Tibial nerve (tissue), 4 donors: ENCODE data around the gene PRKAR1A. TPM values are rescaled to one million over a fixed set of nuclear protein-coding genes. Genes with fewer than 3 reads are reported as not detected.
A peak's percentile ranks its signal among the peaks of the same experiment; 100 is the strongest.
"Not testable (repeated sequence)": the region's sequence is repeated elsewhere in the genome, so short reads cannot be mapped to it uniquely, and the experiment has no call there.

Experiments
- DNase-seq, 2 donors: peaks; one replicate each; pipeline ENCODE4 v3.0.0-alpha.2; 2019; ENCODE audit warnings: low spot score in 2 of 2
- H3K27ac ChIP-seq, 4 donors: fragments of 200-600 bp; sonication (generic) in 3 of 4; one replicate each; pipeline ENCODE4 v1.5.1; 2017 to 2019; ENCODE audit warnings: mild to moderate bottlenecking in 1 of 4
- H3K27me3 ChIP-seq, 2 donors: fragments of 200-600 bp; sonication (generic) in 1 of 2; one replicate each; pipeline versions ENCODE4 v1.5.1 to v1.6.0; 2017 to 2019
- H3K36me3 ChIP-seq, 3 donors: fragments of 200-600 bp; sonication (generic); one replicate each; pipeline ENCODE4 v1.5.1; 2018 to 2019
- H3K4me1 ChIP-seq, 4 donors: fragments of 200-600 bp; sonication (generic) in 3 of 4; one replicate each; pipeline ENCODE4 v1.5.1; 2017 to 2019
- H3K4me3 ChIP-seq, 4 donors: fragments of 200-600 bp; sonication (generic) in 3 of 4; one replicate each; pipeline ENCODE4 v1.5.1; 2017 to 2019; ENCODE audit warnings: mild to moderate bottlenecking in 1 of 4, moderate library complexity in 1 of 4
- H3K9me3 ChIP-seq, 4 donors: fragments of 200-600 bp; sonication (generic) in 3 of 4; one replicate each; pipeline ENCODE4 v1.5.1; 2017 to 2019
- EP300 ChIP-seq, 2 donors: sonication (generic); formaldehyde crosslinking; IDR thresholded peaks; one replicate each; pipeline ENCODE4 v1.6.1; 2017; ENCODE audit warnings: antibody characterized with exemption in 2 of 2, mild to moderate bottlenecking in 1 of 2
- POLR2A ChIP-seq, 2 donors: fragments of 450-650 bp; IDR thresholded peaks; one replicate each; pipeline ENCODE4 v1.6.1; 2017; ENCODE audit warnings: antibody characterized with exemption in 2 of 2, mild to moderate bottlenecking in 2 of 2, moderate library complexity in 2 of 2
- WGBS, 2 donors: methylation state at CpG; one replicate each; pipeline ENCODE4 v1.1.5; 2018; 5-methylcytosine and 5-hydroxymethylcytosine counted together
- total RNA-seq, 4 donors: library from RNA; depleted of rRNA; stranded (reverse); fragments of >200 nt; gene quantifications; one replicate each; pipeline ENCODE4 v1.1.0, GENCODE V29; 2016
- TF ChIP-seq, protein P1 (sequence below), 5 experiments: fragments of 200-600 bp in 3 of 5; fragments of 450-650 bp in 2 of 5; sonication (generic) in 3 of 5; IDR thresholded peaks; one replicate each; pipeline ENCODE4 v1.5.1; 2016 to 2019; ENCODE audit warnings: antibody characterized with exemption in 5 of 5, mild to moderate bottlenecking in 3 of 5, moderate library complexity in 2 of 5

PRKAR1A gene
- total RNA-seq, 4 donors from 2014 or later = 327 to 494 (median 406) TPM

DNA sequence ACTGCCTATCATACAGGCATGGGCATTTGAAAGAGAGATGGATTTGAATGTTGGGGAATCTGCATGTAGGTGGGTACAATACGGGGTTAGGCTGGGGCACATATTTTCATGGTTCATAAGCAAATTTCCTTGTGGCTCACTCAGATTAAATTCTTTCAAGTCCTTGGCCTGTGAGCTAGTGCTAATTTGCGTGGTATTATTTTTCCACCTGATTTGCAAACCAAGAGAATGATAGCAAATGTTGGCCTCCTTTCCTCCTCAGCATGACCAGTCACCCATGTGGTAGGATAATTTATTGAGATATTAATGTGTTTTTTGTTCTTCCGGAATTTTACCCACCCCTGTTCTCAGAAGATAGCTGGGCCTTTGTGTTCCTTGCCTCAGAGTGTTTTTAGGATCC is 66.0 kb downstream of the PRKAR1A start:
- Histone ChIP-seq H3K36me3 (no peaks in the 10 kb centered on the region), H3K4me3 (no peak overlapping the region), H3K9me3 (no peaks in the 10 kb centered on the region), H3K4me1 (peaks cover 0 to 44% (median 26%) of the 10 kb centered on the region in 4 donors), H3K27ac (no peak overlapping the region), H3K27me3 (no peaks in the 10 kb centered on the region)
- no peak for DNase-seq
- TF ChIP-seq EP300 (IDR thresholded peaks at IDR 0.05) = no peak
- TF ChIP-seq POLR2A (IDR thresholded peaks at IDR 0.05) = no peak
- TF ChIP-seq, protein P1, sequence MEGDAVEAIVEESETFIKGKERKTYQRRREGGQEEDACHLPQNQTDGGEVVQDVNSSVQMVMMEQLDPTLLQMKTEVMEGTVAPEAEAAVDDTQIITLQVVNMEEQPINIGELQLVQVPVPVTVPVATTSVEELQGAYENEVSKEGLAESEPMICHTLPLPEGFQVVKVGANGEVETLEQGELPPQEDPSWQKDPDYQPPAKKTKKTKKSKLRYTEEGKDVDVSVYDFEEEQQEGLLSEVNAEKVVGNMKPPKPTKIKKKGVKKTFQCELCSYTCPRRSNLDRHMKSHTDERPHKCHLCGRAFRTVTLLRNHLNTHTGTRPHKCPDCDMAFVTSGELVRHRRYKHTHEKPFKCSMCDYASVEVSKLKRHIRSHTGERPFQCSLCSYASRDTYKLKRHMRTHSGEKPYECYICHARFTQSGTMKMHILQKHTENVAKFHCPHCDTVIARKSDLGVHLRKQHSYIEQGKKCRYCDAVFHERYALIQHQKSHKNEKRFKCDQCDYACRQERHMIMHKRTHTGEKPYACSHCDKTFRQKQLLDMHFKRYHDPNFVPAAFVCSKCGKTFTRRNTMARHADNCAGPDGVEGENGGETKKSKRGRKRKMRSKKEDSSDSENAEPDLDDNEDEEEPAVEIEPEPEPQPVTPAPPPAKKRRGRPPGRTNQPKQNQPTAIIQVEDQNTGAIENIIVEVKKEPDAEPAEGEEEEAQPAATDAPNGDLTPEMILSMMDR (IDR thresholded peaks at IDR 0.05) = no peak
- WGBS, 2 donors = 71 to 76% methylated on average over 3 of the region's 3 CpGs

DNA sequence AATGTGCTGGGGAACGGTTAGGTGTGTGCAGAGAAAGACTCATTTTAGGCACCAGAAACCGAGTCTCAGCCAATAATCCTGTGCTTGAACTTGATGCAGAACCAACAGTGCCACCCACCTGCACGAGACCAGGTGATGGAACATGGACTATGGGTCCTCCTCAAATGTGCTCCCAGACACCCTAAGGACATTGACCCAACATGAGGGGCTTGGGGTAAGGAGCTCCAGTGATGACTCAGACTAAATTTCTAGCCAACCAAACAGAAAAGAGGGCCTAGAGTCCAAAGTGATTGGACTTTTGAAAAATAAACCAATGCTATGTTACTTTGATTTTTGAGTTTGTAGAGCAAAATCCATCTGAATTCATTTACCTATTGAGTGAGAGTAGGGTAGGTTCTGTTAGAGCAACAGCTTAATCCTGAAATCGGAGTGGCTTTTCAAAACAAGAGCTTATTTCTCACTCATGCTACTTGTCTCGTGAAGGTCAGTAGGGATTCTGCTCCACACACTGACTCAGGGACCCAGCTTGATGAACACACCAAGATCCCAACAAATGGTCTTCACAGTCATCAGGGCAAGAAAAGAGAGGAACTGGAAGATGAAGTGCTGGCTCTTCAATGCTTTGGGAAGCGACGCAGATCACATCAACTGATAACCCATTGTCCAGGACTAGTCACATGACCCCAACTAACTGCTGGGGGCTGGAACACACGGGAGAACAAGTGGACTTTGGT is 67.1 kb downstream of the PRKAR1A start:
- WGBS, 2 donors = 83 to 84% methylated on average over 8 of the region's 8 CpGs
- Histone ChIP-seq H3K27ac (peak overlapping the region in 2 of 4 donors; percentile 8 to 76), H3K27me3 (no peaks in the 10 kb centered on the region), H3K4me3 (no peak overlapping the region), H3K9me3 (no peaks in the 10 kb centered on the region), H3K36me3 (no peaks in the 10 kb centered on the region), H3K4me1 (peaks cover 0 to 46% (median 26%) of the 10 kb centered on the region in 4 donors)
- no peak for DNase-seq
- TF ChIP-seq EP300 (IDR thresholded peaks at IDR 0.05) (no peak), POLR2A (IDR thresholded peaks at IDR 0.05) (no peak)
- TF ChIP-seq, protein P1 (IDR thresholded peaks at IDR 0.05) = no peak

DNA sequence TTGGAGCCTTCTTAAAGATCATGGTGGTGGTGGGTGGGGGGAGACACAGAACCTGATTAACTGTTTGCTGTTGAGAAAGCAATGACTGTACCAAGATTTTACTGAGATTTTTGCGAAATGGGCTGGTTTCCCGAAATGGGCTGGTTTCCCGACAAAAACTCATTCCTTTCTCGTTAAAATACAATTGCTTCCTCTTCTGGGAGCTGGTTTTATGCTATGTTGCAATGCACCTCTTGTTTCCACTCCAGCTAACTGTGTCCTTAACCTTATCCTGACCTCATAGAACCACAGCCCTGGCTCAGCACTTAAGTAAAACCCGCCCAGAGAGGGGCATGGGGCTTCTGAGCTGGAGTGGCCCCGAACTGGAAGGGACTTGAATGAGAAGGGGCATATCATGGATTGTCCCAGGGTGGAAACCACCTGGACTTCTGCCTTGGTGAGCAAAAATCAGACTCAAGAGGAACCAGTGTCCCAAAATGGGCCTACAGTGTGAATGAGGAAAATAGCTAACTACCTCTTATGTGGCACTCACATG is 68.1 kb downstream of the PRKAR1A start:
- TF ChIP-seq EP300 (IDR thresholded peaks at IDR 0.05) (peak in 1 of 2 donors; percentile 88), POLR2A (IDR thresholded peaks at IDR 0.05) (no peak)
- TF ChIP-seq, protein P1 (IDR thresholded peaks at IDR 0.05) = no peak
- Histone ChIP-seq H3K27me3 (no peaks in the 10 kb centered on the region), H3K4me1 (peaks cover 0 to 56% (median 26%) of the 10 kb centered on the region in 4 donors), H3K4me3 (no peak overlapping the region), H3K9me3 (no peaks in the 10 kb centered on the region), H3K36me3 (no peaks in the 10 kb centered on the region), H3K27ac (peak overlapping the region in 3 of 4 donors; percentile 50 to 82 (median 76))
- peak in 1 of 2 donors; percentile 72 for DNase-seq
- 17 to 20% methylated on average over 6 of the region's 6 CpGs for WGBS, 2 donors

DNA sequence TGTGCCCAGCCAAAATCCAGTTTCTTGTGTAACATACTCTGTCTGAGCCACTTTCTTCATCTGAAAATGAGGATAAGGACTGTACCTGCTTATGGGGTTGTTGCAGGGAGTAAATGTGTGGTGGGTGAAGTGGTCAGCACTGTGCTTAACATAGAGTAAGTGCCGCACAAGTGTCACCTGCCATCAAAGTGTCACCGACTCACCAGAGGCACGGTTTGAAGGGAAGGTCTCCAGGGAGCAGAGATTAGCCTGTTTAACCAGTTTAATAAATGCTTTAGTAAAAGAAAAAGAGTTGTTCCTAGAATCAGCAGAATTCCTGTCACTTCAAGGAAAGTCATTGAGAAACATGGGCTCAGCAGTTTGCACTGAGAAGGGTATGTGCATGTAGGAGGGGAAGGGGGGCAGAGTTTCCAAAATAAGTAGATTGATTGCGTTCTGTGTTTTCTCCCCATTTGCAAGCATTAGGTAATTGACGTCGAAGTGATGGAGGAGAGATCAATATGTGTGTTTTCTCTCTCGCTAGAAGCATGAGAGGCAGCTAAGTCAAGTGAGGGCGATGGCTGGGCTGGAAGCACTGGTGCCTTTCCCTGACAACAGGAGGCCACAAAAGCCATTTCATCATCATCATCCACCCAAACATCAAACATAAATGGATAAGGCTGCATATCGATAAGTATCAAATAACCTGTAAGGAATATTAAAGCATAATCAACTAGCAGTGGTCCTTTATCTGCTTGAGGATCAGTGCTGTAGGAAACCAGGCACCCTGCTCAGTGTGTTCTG is 69.8 kb downstream of the PRKAR1A start:
- no peak overlapping the region for H3K4me3 ChIP-seq
- 88 to 93% methylated on average over 9 of the region's 9 CpGs for WGBS, 2 donors
- H3K4me1 ChIP-seq = peaks cover 0 to 54% (median 24%) of the 10 kb centered on the region in 4 donors
- TF ChIP-seq EP300 (IDR thresholded peaks at IDR 0.05) (no peak), POLR2A (IDR thresholded peaks at IDR 0.05) (no peak)
- TF ChIP-seq, protein P1 (IDR thresholded peaks at IDR 0.05) = no peak
- no peaks in the 10 kb centered on the region for H3K9me3 ChIP-seq
- no peaks in the 10 kb centered on the region for H3K36me3 ChIP-seq
- DNase-seq = no peak
- peak overlapping the region in 1 of 4 donors; percentile 36 for H3K27ac ChIP-seq
- H3K27me3 ChIP-seq = no peaks in the 10 kb centered on the region

DNA sequence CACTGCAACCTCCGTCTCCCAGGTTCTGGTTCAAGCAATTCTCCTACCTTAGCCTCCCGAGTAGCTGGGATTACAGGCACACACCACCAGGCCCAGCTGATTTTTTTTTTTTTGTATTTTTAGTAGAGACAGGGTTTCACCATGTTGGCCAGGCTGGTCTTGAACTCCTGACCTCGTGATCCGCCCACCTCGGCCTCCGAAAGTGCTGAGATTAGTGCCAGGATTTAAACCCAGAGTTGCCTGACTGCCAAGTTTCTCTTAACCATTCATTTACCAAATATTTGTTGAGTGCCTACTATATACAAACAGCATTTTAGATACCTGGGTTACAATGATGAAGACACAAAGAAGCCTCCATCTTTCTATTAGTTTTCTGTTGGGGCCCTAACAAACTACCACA is 70.6 kb downstream of the PRKAR1A start:
- 48 to 59% methylated on average over 6 of the region's 6 CpGs for WGBS, 2 donors
- not testable (repeated sequence) for H3K36me3 ChIP-seq, H3K9me3 ChIP-seq, H3K4me3 ChIP-seq, H3K27me3 ChIP-seq, H3K27ac ChIP-seq, DNase-seq
- H3K4me1 ChIP-seq = peaks cover 0 to 48% (median 19%) of the 10 kb centered on the region in 4 donors
